Naive thymus-derived CD4-positive, alpha-beta T cell (primary cell): ENCODE results near the gene PTCHD1. TPM values are rescaled to one million over a fixed set of nuclear protein-coding genes. Genes with fewer than 3 reads are reported as not detected.

ENCODE experiments used
- ATAC-seq: fragments of 150-1000 bp; cut with Tn5 transposase; 2 replicates; pipeline ENCODE4 v1.10.0; 2021; ENCODE audit warnings: mild to moderate bottlenecking, moderate library complexity
- CTCF ChIA-PET: fragments of 350-600 bp; sonication (Branson Sonifier 250); formaldehyde crosslinking; loops from one replicate; lab custom pipeline; 2021; ENCODE audit warnings: antibody characterized with exemption; lab: Charles Lee
- POLR2A ChIA-PET: fragments of 350-600 bp; sonication (Branson Sonifier 250); formaldehyde crosslinking; loops from one replicate; lab custom pipeline; 2021; ENCODE audit warnings: antibody characterized with exemption, inconsistent platforms; lab: Charles Lee
- DNase-seq, 9 donors: peaks; one replicate each; pipeline versions ENCODE4 v3.0.0 to v3.0.0-alpha.2; 2020 to 2022; ENCODE audit warnings: mixed read lengths in 1 of 9
- H3K27ac ChIP-seq: one replicate; pipeline ENCODE4 v1.7.0; 2013; ENCODE audit warnings: mild to moderate bottlenecking, low read depth, low read length, moderate library complexity
- H3K27me3 ChIP-seq, 2 donors: one replicate each; pipeline ENCODE4 v1.7.0; 2013; ENCODE audit warnings: low read length in 2 of 2, mild to moderate bottlenecking in 2 of 2, moderate library complexity in 2 of 2; ENCODE audit not compliant: control insufficient read depth in 2 of 2, insufficient read depth in 2 of 2
- H3K36me3 ChIP-seq, 3 experiments: 1 replicate in 2 of 3; 2 replicates in 1 of 3; pipeline ENCODE4 v1.7.0; 2013; ENCODE audit warnings: low read length in 3 of 3, mild to moderate bottlenecking in 3 of 3, moderate library complexity in 1 of 3; ENCODE audit not compliant: insufficient read depth in 3 of 3, control insufficient read depth in 2 of 3
- H3K4me1 ChIP-seq, 2 donors: one replicate each; pipeline ENCODE4 v1.7.0; 2013; ENCODE audit warnings: low read length in 2 of 2, mild to moderate bottlenecking in 2 of 2, moderate library complexity in 1 of 2; ENCODE audit not compliant: control insufficient read depth in 2 of 2, insufficient read depth in 2 of 2
- H3K4me3 ChIP-seq: 2 replicates; pipeline ENCODE4 v1.7.0; 2013; ENCODE audit warnings: mild to moderate bottlenecking, low read length
- H3K9me3 ChIP-seq, 3 experiments: 1 replicate in 2 of 3; 2 replicates in 1 of 3; pipeline ENCODE4 v1.7.0; 2013; ENCODE audit warnings: low read length in 3 of 3; ENCODE audit not compliant: control insufficient read depth in 2 of 3
- H3K27ac Mint-ChIP-seq, 9 donors: one replicate each; pipeline ENCODE4 v1.8.0; 2020 to 2022; ENCODE audit warnings: mixed read lengths in 9 of 9, mild to moderate bottlenecking in 8 of 9, moderate library complexity in 5 of 9, inconsistent platforms in 2 of 9
- H3K27me3 Mint-ChIP-seq, 5 donors: one replicate each; pipeline ENCODE4 v1.8.0; 2021 to 2022; ENCODE audit warnings: mixed read lengths in 5 of 5, mild to moderate bottlenecking in 1 of 5
- H3K36me3 Mint-ChIP-seq, 5 donors: one replicate each; pipeline ENCODE4 v1.8.0; 2020 to 2022; ENCODE audit warnings: mixed read lengths in 5 of 5, mild to moderate bottlenecking in 3 of 5, inconsistent platforms in 1 of 5
- H3K4me1 Mint-ChIP-seq, 7 donors: one replicate each; pipeline ENCODE4 v1.8.0; 2020 to 2022; ENCODE audit warnings: mixed read lengths in 7 of 7, mild to moderate bottlenecking in 3 of 7, inconsistent platforms in 1 of 7
- H3K4me3 Mint-ChIP-seq, 10 donors: one replicate each; pipeline ENCODE4 v1.8.0; 2020 to 2022; ENCODE audit warnings: mild to moderate bottlenecking in 10 of 10, mixed read lengths in 10 of 10, moderate library complexity in 6 of 10, inconsistent platforms in 2 of 10
- H3K9me3 Mint-ChIP-seq, 11 donors: one replicate each; pipeline ENCODE4 v1.8.0; 2020 to 2022; ENCODE audit warnings: mixed read lengths in 11 of 11, mild to moderate bottlenecking in 4 of 11, inconsistent platforms in 1 of 11, moderate library complexity in 1 of 11
- intact Hi-C, 2 donors: fragments of 100-400 bp; cut with micrococcal nuclease; formaldehyde crosslinking; loops; one replicate each; pipeline ENCODE4 v1.15.1; 2023
- polyA plus RNA-seq, 2 donors: library from polyadenylated mRNA; unstranded; fragments of 300-500 nt; fragmentation: Illumina TruSeq; gene quantifications; one replicate each; pipeline ENCODE4 v1.2.3, GENCODE V29; 2021
- total RNA-seq, 6 experiments: library from RNA in 5 of 6; stranded (reverse) in 5 of 6; gene quantifications; 1 replicate in 5 of 6; 2 replicates in 1 of 6; pipeline ENCODE4 v1.2.3 and lab custom pipeline; 2021 to 2026

PTCHD1 gene
- total and polyA plus RNA-seq, 7 experiments from 2014 or later, result not detected

- H3K4me1 Mint-ChIP-seq, result no peaks in the 10 kb centered on the region
- peaks cover 0 to 7% (median 1%) of the 10 kb centered on the region in 11 donors for H3K9me3 Mint-ChIP-seq
- no peak overlapping the region for H3K27ac ChIP-seq
- H3K4me3 Mint-ChIP-seq, result no peak overlapping the region
- H3K27ac Mint-ChIP-seq, result no peak overlapping the region
- H3K27me3 ChIP-seq, result no peaks in the 10 kb centered on the region
- ATAC-seq, result no peak
- ChIA-PET POLR2A (no interaction called here), CTCF (no interaction called here)
- H3K27me3 Mint-ChIP-seq, result peaks cover 0 to 3% (median 0%) of the 10 kb centered on the region in 5 donors
- H3K36me3 ChIP-seq, result no peaks in the 10 kb centered on the region
- H3K36me3 Mint-ChIP-seq, result no peaks in the 10 kb centered on the region
- DNase-seq, result no peak
- intact Hi-C loops, result no loop called here
- H3K9me3 ChIP-seq, result no peaks in the 10 kb centered on the region
- H3K4me3 ChIP-seq, result no peak overlapping the region
- H3K4me1 ChIP-seq, result no peaks in the 10 kb centered on the region
Measured at GRCh38 chrX:23435108-23435507, 100.5 kb downstream of the PTCHD1 start.

GRCh38 chrX:23435575-23435974 is 100.9 kb downstream of the PTCHD1 start:
- peaks cover 0 to 3% (median 0%) of the 10 kb centered on the region in 5 donors for H3K27me3 Mint-ChIP-seq
- ChIA-PET CTCF (no interaction called here), POLR2A (no interaction called here)
- H3K4me3 ChIP-seq, result no peak overlapping the region
- no peak for DNase-seq
- H3K9me3 ChIP-seq, result no peaks in the 10 kb centered on the region
- H3K36me3 Mint-ChIP-seq, result no peaks in the 10 kb centered on the region
- H3K4me3 Mint-ChIP-seq, result no peak overlapping the region
- H3K27ac Mint-ChIP-seq, result no peak overlapping the region
- no peaks in the 10 kb centered on the region for H3K4me1 Mint-ChIP-seq
- no peak for ATAC-seq
- no peak overlapping the region for H3K27ac ChIP-seq
- H3K4me1 ChIP-seq, result no peaks in the 10 kb centered on the region
- intact Hi-C loops, result no loop called here
- H3K36me3 ChIP-seq, result no peaks in the 10 kb centered on the region
- H3K27me3 ChIP-seq, result no peaks in the 10 kb centered on the region
- H3K9me3 Mint-ChIP-seq, result peaks cover 0 to 7% (median 1%) of the 10 kb centered on the region in 11 donors

GRCh38 chrX:23436875-23437274 is 102.2 kb downstream of the PTCHD1 start:
- POLR2A ChIA-PET, result no interaction called here
- CTCF ChIA-PET, result no interaction called here
- intact Hi-C loops, result no loop called here
- DNase-seq (no peak), ATAC-seq (no peak)
- peaks cover 0 to 15% (median 3%) of the 10 kb centered on the region in 11 donors for H3K9me3 Mint-ChIP-seq
- no peak overlapping the region for H3K4me3 ChIP-seq
- H3K27me3 Mint-ChIP-seq, result peaks cover 0 to 3% (median 0%) of the 10 kb centered on the region in 5 donors
- H3K27ac ChIP-seq, result no peak overlapping the region
- H3K9me3 ChIP-seq, result no peaks in the 10 kb centered on the region
- H3K4me1 ChIP-seq, result no peaks in the 10 kb centered on the region
- H3K36me3 ChIP-seq, result no peaks in the 10 kb centered on the region
- no peaks in the 10 kb centered on the region for H3K27me3 ChIP-seq
- no peak overlapping the region for H3K4me3 Mint-ChIP-seq
- no peaks in the 10 kb centered on the region for H3K4me1 Mint-ChIP-seq
- H3K27ac Mint-ChIP-seq, result no peak overlapping the region
- H3K36me3 Mint-ChIP-seq, result no peaks in the 10 kb centered on the region

- Mint-ChIP-seq H3K9me3 (peaks cover 0 to 6% (median 0%) of the 10 kb centered on the region in 11 donors), H3K27me3 (no peaks in the 10 kb centered on the region), H3K4me3 (no peak overlapping the region), H3K27ac (no peak overlapping the region), H3K4me1 (no peaks in the 10 kb centered on the region), H3K36me3 (no peaks in the 10 kb centered on the region)
- ATAC-seq, result no peak
- no peak for DNase-seq
- intact Hi-C loops, result no loop called here
- POLR2A ChIA-PET, result no interaction called here
- H3K4me3 ChIP-seq, result no peak overlapping the region
- no peaks in the 10 kb centered on the region for H3K36me3 ChIP-seq
- CTCF ChIA-PET, result no interaction called here
- H3K9me3 ChIP-seq, result no peaks in the 10 kb centered on the region
- no peaks in the 10 kb centered on the region for H3K27me3 ChIP-seq
- H3K4me1 ChIP-seq, result no peaks in the 10 kb centered on the region
- no peak overlapping the region for H3K27ac ChIP-seq
Measured at GRCh38 chrX:23451266-23451665, 116.6 kb downstream of the PTCHD1 start.
